ENCODE measurements around the gene HAT1. TPM values are rescaled to one million over a fixed set of nuclear protein-coding genes. Genes with fewer than 3 reads are reported as not detected.

Gene HAT1
- total and polyA plus RNA-seq, 2 of the 4 experiments (the other 2 are of a cell fraction) = 24.4 to 42.1 TPM

DNA sequence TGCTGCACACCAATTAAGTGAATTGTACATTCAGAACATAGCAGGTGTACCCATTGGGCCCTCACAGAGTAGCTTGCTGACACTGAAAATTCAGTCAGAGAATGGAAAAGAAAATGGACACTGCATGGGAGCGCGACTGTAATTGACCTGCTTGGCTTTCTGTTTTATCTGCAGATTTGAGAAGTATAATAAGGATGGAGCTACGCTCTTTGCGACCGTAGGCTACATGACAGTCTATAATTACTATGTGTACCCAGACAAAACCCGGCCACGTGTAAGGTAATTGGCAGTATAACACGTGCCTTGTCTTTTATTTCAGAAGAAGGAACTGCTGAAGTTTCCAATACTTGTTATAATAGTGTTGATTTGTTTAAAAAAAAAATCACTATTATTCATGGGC, 44.0 kb downstream of the HAT1 start:
- H3K27ac ChIP-seq (ENCODE audit: insufficient read depth, low read length) = no peak overlapping the region
- no peaks in the 10 kb centered on the region for H3K27me3 ChIP-seq (ENCODE audit: control insufficient read depth, insufficient read depth, low read length)
- in situ Hi-C loops (cut with MboI; ENCODE audit: low sequenced_read_pairs) = no loop called here
- 100% methylated on average over 2 of the region's 8 CpGs; no CpG with 5 or more reads in 1 of the 2 experiments for WGBS, 2 experiments (ENCODE audit: extremely low coverage in 2 of 2, insufficient read length in 1 of 2)
- H3K79me1 ChIP-seq (ENCODE audit: low read depth in 1 of 2, low read length in 2 of 2) = peaks cover 8 to 11% of the 10 kb centered on the region in 2 experiments; a peak in 3 of 4 replicates
- no peak overlapping the region for H4K91ac ChIP-seq (ENCODE audit: insufficient read depth, low read depth, low read length)
- no TSS peak for BruUV-seq (replicated peaks)
- POLR2A ChIA-PET (ENCODE audit: unreplicated experiment) = no interaction called here
- H4K20me1 ChIP-seq (ENCODE audit: insufficient read depth, low read length) = no peaks in the 10 kb centered on the region
- H3K4me1 ChIP-seq (ENCODE audit: control insufficient read depth, insufficient read depth, low read length) = no peaks in the 10 kb centered on the region
- dilution Hi-C loops (cut with HindIII; ENCODE audit: low sequenced_read_pairs, unreplicated experiment) = no loop called here
- H2AK9ac ChIP-seq (replicated peaks; ENCODE audit: low read depth, low read length, poor library complexity) = no peak overlapping the region
- no peak overlapping the region for H3K4me3 ChIP-seq (ENCODE audit: insufficient read depth, low read depth, low read length)
- no peak overlapping the region for H2BK20ac ChIP-seq (ENCODE audit: low read depth, low read length)
- H3K56ac ChIP-seq (ENCODE audit: extremely low read depth, insufficient read depth, low read length) = no peak overlapping the region
- DNase-seq (no peak), ATAC-seq (ENCODE audit: low read depth) (no peak)
- no peak overlapping the region for H2AFZ ChIP-seq (replicated peaks; ENCODE audit: low read length, poor library complexity)
- H3K4ac ChIP-seq (ENCODE audit: low read depth, low read length) = no peak overlapping the region
- no peak for TF ChIP-seq RAD21 (IDR thresholded peaks at IDR 0.05; ENCODE audit: low read length)
- H3K4me2 ChIP-seq (ENCODE audit: low read depth, low read length) = no peak overlapping the region
- H3K9me3 ChIP-seq (ENCODE audit: control insufficient read depth, insufficient read depth, low read length) = no peaks in the 10 kb centered on the region
- peaks cover 2% of the 10 kb centered on the region; the same call in 1 of the 2 replicates for H3K36me3 ChIP-seq (ENCODE audit: control insufficient read depth, insufficient read depth, low read length)
- 0 out of 2 replicates have a peak, but pooled peaks cover 3% of the 10 kb centered on the region for H3K9me1 ChIP-seq (ENCODE audit: insufficient read depth, low read length)
- no peak overlapping the region for H2BK15ac ChIP-seq (ENCODE audit: low read depth, low read length)
- H2BK5ac ChIP-seq (ENCODE audit: low read depth, low read length, poor library complexity, severe bottlenecking) = no peak overlapping the region
- no peak overlapping the region for H4K8ac ChIP-seq (ENCODE audit: low read depth in 2 of 2, low read length in 2 of 2)
- H2AK5ac ChIP-seq (ENCODE audit: low read depth, low read length) = no peak overlapping the region
- no peak overlapping the region for H2BK120ac ChIP-seq (ENCODE audit: low read depth, low read length)
- CTCF ChIA-PET = no interaction called here
- intact Hi-C loops (cut with micrococcal nuclease) = no loop called here
- H3K23ac ChIP-seq (ENCODE audit: low read depth, low read length) = no peak overlapping the region
- no peak overlapping the region for H4K5ac ChIP-seq (ENCODE audit: low read depth, low read length)
- no peak overlapping the region for H3K14ac ChIP-seq (replicated peaks; ENCODE audit: low read depth, low read length)
- no peak overlapping the region for H3K18ac ChIP-seq (ENCODE audit: low read depth, low read length)
- no peak overlapping the region for H3K9ac ChIP-seq (ENCODE audit: low read depth, low read length)

Data from IMR-90 (cell line).